GM13977 (cell line): ENCODE data around the gene IL10.

Source experiments
- DNase-seq: peaks from one replicate; pipeline ENCODE4 v3.0.0; 2012; ENCODE audit warnings: low spot score
- in situ Hi-C: fragments of 300-500 bp; cut with MboI; formaldehyde crosslinking; loops from one replicate; pipeline ENCODE4 v1.12.0; 2022; ENCODE audit warnings: low sequenced_read_pairs, low pct_unique_long_range_greater_than_20kb, mixed read lengths, inconsistent platforms; ENCODE audit not compliant: unreplicated experiment
- TF ChIP-seq, protein P1 (sequence below): IDR thresholded peaks from 2 replicates; pipeline ENCODE4 v1.5.1; 2012; ENCODE audit warnings: mild to moderate bottlenecking, control low read depth; ENCODE audit not compliant: insufficient read depth; ENCODE audit errors: extremely low read depth, missing control alignments

IL10 gene

DNA sequence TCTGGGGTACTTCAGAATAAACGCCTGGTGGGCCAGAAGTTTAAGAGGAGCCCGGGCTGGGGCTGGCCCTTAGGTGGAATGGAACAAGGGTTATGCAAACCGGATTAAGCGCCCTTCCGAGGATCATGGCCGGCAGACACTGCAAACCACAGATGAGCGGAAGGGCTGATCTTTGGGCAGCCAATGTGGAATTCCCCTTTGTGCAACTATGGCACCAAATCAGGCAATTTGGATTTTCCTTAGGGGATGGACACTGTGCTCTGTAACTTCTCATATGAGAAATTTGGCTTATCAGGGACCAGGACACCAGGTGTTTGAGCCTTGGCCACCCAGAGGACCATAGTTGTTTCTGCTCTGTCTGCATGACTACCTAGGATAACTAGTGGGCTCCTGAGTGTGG is 5.7 kb upstream of the IL10 start:
- no peak for DNase-seq
- in situ Hi-C loops: no loop called here
- TF ChIP-seq, protein P1, sequence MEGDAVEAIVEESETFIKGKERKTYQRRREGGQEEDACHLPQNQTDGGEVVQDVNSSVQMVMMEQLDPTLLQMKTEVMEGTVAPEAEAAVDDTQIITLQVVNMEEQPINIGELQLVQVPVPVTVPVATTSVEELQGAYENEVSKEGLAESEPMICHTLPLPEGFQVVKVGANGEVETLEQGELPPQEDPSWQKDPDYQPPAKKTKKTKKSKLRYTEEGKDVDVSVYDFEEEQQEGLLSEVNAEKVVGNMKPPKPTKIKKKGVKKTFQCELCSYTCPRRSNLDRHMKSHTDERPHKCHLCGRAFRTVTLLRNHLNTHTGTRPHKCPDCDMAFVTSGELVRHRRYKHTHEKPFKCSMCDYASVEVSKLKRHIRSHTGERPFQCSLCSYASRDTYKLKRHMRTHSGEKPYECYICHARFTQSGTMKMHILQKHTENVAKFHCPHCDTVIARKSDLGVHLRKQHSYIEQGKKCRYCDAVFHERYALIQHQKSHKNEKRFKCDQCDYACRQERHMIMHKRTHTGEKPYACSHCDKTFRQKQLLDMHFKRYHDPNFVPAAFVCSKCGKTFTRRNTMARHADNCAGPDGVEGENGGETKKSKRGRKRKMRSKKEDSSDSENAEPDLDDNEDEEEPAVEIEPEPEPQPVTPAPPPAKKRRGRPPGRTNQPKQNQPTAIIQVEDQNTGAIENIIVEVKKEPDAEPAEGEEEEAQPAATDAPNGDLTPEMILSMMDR: no peak

DNA sequence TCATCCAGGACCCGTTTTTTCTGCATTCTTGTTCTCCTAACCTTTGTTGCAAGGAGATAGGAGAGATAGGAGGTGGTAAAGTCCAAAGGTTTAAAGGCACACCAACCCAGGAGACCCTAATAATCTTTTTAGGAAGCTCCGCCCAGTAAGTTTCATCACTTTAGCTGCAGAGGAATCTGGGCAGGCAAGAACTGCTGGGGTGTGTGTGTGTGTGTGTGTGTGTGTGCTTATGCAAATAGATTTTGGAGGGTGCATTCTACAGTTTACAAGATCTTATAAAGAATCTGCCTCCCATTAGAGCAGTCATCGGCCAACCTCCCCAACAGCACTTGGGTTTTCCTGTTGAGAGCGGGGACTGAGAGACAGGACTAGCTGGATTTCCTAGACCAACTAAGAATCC is 3.9 kb upstream of the IL10 start:
- DNase-seq: no peak
- TF ChIP-seq, protein P1: no peak
- in situ Hi-C loops: no loop called here

DNA sequence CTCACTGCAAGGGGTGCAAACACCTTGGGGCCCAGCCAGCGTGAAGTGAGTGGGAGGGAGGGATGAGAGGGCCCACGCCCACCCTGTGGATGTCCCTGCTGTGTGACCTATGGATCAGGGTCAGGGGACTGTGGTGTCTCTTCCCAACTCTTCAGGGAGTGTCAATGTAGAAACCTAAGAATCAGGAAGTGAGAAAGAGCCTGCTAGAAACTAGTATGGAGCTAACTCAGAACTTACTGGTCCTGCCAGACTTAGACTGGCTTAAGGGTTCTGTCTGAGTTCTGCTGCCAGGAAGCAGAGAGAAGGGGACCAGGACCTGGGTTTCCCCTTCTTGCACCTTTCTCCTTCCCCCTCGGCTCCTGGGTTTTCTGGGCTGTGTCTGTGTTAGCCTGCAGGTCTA is 1.8 kb upstream of the IL10 start:
- TF ChIP-seq, protein P1: no peak
- in situ Hi-C loops: no loop called here
- DNase-seq: no peak

DNA sequence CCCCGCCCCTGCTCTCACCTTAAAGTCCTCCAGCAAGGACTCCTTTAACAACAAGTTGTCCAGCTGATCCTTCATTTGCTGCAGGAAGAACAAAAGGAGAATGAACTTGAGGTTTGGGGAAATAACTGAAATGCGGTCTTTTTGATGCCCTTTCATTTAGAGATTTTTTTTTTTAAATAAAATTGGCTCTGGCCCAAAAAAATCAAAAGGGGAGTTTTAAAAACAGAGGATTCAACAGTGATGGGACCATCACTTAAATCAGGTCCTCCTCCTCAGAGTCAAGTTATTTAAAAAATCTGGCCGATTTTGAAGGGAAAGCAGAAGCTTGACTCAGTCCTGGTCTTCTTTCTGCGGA is 979 bp downstream of the IL10 start:
- TF ChIP-seq, protein P1: no peak
- DNase-seq: no peak
- in situ Hi-C loops: no loop called here

DNA sequence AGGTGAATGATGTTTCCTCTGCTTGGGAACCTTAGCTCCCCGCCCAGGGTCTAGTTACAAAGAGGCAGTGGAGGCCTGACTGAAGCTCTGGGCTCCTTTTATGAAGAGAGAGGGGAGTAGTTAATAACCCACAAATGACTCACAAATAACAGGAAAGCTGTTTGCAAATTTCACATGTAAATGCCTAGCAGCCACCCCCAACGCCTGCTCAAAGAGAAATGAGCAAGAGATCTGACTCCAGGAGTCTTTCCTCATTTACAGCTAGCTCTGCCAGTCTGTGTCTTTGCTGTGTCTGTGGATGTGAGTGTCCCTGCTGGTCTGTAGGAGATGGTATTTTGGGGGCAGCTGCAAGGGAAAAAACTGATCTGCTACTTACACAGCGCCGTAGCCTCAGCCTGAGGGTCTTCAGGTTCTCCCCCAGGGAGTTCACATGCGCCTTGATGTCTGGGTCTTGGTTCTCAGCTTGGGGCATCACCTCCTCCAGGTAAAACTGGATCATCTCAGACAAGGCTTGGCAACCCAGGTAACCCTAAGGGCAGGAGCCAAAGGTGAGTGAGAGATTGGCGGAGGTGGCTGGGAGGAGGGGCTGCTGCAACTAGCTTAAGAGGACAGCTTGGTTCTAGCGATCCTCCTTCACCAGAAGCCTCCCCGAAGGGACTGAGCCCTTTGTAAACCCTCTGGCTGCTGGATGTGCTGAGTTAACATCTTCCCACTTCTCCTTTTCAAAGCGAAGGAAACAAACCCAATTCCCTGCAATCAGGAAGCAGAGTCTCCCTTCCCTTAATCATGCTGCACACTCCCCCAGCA is 1.6 kb downstream of the IL10 start, which contains the start of gene IL19:
IL19 (plus strand) TSS at position 243 of the 807 bp plus-strand sequence. CDS start 65,890 bp downstream, outside the sequence.
- TF ChIP-seq, protein P1: no peak
- peak; percentile 23 for DNase-seq
- in situ Hi-C loops: no loop called here

DNA sequence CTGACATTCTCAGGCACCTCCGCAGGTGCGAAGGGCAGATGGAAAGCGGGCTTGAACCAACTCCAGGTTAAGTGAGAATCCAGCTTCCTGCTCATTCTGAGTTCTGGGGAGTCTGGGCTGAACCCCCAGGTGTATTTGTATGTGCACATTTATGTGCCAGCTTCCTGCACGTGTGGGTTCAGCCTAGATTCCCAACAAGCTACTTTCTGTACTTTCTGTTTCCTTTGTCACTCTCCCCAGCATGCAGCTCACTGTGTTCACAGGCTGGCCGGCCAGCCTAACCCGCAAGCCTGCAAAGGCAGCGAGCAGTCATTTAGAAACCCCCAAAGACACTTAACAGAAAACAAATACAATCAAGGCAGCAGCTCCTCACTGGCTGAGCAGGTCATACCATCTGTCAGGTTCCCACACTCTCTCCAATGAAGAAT is 3.0 kb downstream of the IL10 start:
- peak; percentile 71 for DNase-seq
- TF ChIP-seq, protein P1: no peak
- in situ Hi-C loops: no loop called here
